Peyer's patch (tissue), 4 donors: ENCODE data around the gene TBRG1. TPM values are rescaled to one million over a fixed set of nuclear protein-coding genes. Genes with fewer than 3 reads are reported as not detected.
"Not testable (repeated sequence)": the region's sequence is repeated elsewhere in the genome, so short reads cannot be mapped to it uniquely, and the experiment has no call there.

Experiments used
- DNase-seq, 3 donors: peaks; one replicate each; pipeline ENCODE4 v3.0.0-alpha.2; 2017 to 2019
- H3K27ac ChIP-seq, 4 donors: fragments of 200-600 bp; sonication (generic); one replicate each; pipeline ENCODE4 v1.5.1; 2016 to 2019
- H3K27me3 ChIP-seq, 2 donors: fragments of 200-600 bp; sonication (generic); one replicate each; pipeline ENCODE4 v1.5.1; 2019
- H3K36me3 ChIP-seq, 3 donors: fragments of 200-600 bp; sonication (generic); one replicate each; pipeline ENCODE4 v1.5.1; 2016 to 2019
- H3K4me1 ChIP-seq, 4 donors: fragments of 200-600 bp; sonication (generic); one replicate each; pipeline ENCODE4 v1.5.1; 2016 to 2019
- H3K4me3 ChIP-seq, 4 donors: fragments of 200-600 bp; sonication (generic); 1 replicate in 3 of 4; 2 replicates in 1 of 4; pipeline ENCODE4 v1.5.1; 2016 to 2019; ENCODE audit warnings: mild to moderate bottlenecking in 1 of 4
- H3K9me3 ChIP-seq, 4 donors: fragments of 200-600 bp; sonication (generic); one replicate each; pipeline ENCODE4 v1.5.1; 2016 to 2019; ENCODE audit warnings: mild to moderate bottlenecking in 1 of 4
- POLR2A ChIP-seq, 2 donors: fragments of 450-650 bp; IDR thresholded peaks; one replicate each; pipeline ENCODE4 v1.5.1; 2017; ENCODE audit warnings: antibody characterized with exemption in 2 of 2, mild to moderate bottlenecking in 2 of 2, moderate library complexity in 2 of 2
- total RNA-seq, 4 donors: library from RNA; depleted of rRNA; stranded (reverse); fragments of >200 nt; gene quantifications; one replicate each; pipeline ENCODE4 v1.1.0, GENCODE V29; 2016
- TF ChIP-seq, protein P1 (sequence below), 6 experiments: fragments of 450-650 bp in 4 of 6; fragments of 200-600 bp in 2 of 6; sonication (generic) in 1 of 6; IDR thresholded peaks; one replicate each; pipeline ENCODE4 v1.5.1; 2017 to 2019; ENCODE audit warnings: antibody characterized with exemption in 6 of 6, mild to moderate bottlenecking in 3 of 6, moderate library complexity in 1 of 6

Gene TBRG1
- total RNA-seq, 4 donors from 2014 or later: 35.9 to 79.2 (median 55.7) TPM

DNA sequence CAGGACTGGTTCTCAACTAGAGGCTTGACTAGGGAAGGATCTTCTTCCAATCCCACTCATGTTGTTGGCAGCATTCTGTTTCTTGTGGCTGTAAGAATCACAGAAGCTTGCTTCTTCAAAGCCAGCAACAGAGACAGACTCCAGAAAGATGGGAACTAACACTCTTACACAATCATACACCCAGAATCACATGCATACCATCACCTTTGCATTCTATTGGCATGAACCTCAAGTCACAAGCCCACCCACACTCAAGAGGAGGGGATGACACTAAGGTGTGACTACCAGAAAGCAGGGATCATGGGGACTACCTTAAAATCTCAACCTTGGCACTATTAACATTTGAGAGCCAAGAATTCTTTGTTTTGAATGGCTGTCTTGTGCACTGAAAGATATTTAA lies 25.0 kb upstream of the TBRG1 start:
- no peaks in the 10 kb centered on the region for H3K9me3 ChIP-seq
- no peak for DNase-seq
- H3K27ac ChIP-seq: no peak overlapping the region
- TF ChIP-seq, protein P1, sequence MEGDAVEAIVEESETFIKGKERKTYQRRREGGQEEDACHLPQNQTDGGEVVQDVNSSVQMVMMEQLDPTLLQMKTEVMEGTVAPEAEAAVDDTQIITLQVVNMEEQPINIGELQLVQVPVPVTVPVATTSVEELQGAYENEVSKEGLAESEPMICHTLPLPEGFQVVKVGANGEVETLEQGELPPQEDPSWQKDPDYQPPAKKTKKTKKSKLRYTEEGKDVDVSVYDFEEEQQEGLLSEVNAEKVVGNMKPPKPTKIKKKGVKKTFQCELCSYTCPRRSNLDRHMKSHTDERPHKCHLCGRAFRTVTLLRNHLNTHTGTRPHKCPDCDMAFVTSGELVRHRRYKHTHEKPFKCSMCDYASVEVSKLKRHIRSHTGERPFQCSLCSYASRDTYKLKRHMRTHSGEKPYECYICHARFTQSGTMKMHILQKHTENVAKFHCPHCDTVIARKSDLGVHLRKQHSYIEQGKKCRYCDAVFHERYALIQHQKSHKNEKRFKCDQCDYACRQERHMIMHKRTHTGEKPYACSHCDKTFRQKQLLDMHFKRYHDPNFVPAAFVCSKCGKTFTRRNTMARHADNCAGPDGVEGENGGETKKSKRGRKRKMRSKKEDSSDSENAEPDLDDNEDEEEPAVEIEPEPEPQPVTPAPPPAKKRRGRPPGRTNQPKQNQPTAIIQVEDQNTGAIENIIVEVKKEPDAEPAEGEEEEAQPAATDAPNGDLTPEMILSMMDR (IDR thresholded peaks at IDR 0.05): no peak
- TF ChIP-seq POLR2A (IDR thresholded peaks at IDR 0.05): no peak
- H3K36me3 ChIP-seq: no peaks in the 10 kb centered on the region
- no peak overlapping the region for H3K4me3 ChIP-seq
- no peaks in the 10 kb centered on the region for H3K27me3 ChIP-seq
- no peaks in the 10 kb centered on the region for H3K4me1 ChIP-seq

DNA sequence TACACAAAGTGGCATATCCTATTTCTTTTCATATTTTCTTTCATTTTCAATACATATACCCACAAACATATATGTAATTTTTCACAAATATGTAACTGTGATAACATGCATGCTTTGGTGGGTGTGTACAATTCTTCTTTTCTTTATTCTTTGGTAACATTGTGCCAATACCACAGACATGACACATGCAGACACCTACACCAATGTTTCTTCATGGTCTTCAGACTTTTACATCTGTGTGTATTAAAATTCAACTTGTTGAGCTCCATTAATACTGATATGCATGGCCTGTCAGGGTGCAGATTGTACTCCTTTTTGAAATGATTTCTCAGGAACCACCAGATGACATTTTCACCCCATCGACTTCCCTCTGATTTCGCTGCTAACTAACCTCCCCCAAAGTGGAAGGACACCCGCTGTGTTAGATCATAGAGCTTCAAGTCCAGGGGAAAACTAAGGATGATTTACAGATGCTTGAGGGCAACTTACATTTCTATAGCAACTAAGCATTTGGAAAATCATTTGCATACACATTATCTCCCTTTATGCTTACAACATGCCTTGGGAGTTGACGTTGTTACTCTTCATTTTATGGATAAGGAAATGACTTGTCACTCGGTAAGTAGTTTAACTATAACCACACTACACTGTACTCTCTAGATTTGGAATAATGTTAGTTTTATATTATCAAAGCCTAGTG lies 21.9 kb upstream of the TBRG1 start:
- H3K4me1 ChIP-seq: no peaks in the 10 kb centered on the region
- no peaks in the 10 kb centered on the region for H3K27me3 ChIP-seq
- no peak overlapping the region for H3K4me3 ChIP-seq
- H3K36me3 ChIP-seq: no peaks in the 10 kb centered on the region
- H3K9me3 ChIP-seq: no peaks in the 10 kb centered on the region
- TF ChIP-seq, protein P1 (IDR thresholded peaks at IDR 0.05): no peak
- TF ChIP-seq POLR2A (IDR thresholded peaks at IDR 0.05): no peak
- H3K27ac ChIP-seq: no peak overlapping the region
- no peak for DNase-seq

DNA sequence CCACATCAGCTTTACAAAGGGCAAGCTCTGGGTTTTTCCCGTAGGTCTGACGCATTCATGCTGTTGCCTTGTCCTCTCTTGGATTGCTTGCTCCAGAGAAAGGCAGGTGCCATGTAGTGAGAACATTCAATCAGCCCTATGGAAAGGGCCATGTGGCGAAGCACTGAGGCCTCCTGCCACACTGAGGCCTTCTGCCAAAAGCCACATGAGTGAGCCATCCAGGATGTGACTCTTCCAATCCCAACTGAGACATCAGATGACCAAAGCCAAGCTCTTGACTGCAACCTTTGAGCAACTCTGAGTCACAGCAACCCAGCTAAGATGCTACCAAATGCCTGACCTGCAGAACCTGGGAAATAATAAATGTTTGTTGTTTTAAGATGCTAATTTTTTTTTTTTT lies 20.5 kb upstream of the TBRG1 start:
- DNase-seq: no peak
- H3K27me3 ChIP-seq: no peaks in the 10 kb centered on the region
- H3K36me3 ChIP-seq: no peaks in the 10 kb centered on the region
- TF ChIP-seq, protein P1 (IDR thresholded peaks at IDR 0.05): no peak
- TF ChIP-seq POLR2A (IDR thresholded peaks at IDR 0.05): no peak
- H3K4me1 ChIP-seq: no peaks in the 10 kb centered on the region
- H3K9me3 ChIP-seq: no peaks in the 10 kb centered on the region
- H3K27ac ChIP-seq: no peak overlapping the region
- H3K4me3 ChIP-seq: no peak overlapping the region

DNA sequence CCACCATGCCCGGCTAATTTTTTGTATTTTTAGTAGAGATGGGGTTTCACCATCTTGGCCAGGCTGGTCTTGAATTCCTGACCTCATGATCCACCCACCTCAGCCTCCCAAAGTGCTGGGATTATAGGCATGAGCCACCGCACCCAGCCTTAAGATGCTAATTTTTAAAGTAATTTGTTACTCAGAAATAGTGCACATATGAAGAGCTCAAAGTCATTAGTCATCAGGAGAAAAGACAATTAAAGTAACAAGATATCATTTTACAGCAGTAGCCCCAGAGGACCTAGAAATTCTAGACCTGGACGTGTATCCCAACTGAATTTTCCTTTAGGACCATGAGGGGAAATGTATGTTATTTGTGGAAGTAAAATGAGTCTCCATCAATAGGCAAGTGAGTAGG lies 19.9 kb upstream of the TBRG1 start:
- H3K27ac ChIP-seq, H3K4me3 ChIP-seq, H3K4me1 ChIP-seq, DNase-seq, H3K9me3 ChIP-seq, H3K27me3 ChIP-seq, H3K36me3 ChIP-seq: not testable (repeated sequence)

DNA sequence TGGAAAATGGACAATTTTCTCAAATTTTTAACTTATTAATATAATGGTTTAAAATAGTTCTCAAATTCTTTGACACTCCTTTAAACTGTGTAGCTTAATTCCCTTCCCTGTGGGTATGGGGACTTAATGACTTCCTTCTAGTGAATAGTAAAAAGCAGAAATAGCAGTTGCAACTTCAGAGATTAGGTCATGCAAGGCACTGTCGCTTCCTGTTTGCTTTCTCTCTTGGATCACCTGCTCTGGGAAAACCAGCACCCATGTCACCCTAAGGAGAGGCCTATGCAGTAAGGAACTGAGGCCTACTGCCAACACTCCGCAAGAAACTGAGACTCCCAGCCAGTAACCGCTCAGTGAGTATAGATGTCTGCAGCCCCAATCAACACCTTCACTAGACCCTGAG lies 16.9 kb upstream of the TBRG1 start:
- no peaks in the 10 kb centered on the region for H3K4me1 ChIP-seq
- no peak for DNase-seq
- H3K27me3 ChIP-seq: no peaks in the 10 kb centered on the region
- H3K4me3 ChIP-seq: no peak overlapping the region
- H3K36me3 ChIP-seq: no peaks in the 10 kb centered on the region
- no peak for TF ChIP-seq POLR2A (IDR thresholded peaks at IDR 0.05)
- TF ChIP-seq, protein P1 (IDR thresholded peaks at IDR 0.05): no peak
- no peak overlapping the region for H3K27ac ChIP-seq
- no peaks in the 10 kb centered on the region for H3K9me3 ChIP-seq

DNA sequence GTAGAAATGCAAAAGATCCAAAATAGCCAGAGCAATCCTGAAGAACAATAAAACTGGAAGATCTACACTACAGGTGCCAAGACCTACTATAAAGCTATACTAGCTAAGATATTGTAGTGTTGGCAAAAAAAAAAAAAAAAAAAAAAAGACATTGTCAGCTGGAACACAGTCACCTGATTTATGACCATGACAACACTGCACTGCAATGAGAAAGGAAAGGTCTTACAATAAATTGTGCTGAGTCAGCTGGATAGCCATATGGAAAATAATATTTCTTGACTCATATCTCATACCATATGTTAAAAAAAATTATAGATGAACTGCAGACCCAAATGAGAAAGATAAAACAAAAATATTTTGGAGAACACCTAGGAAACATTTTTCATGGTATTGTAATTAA lies 14.5 kb upstream of the TBRG1 start:
- Histone ChIP-seq H3K36me3 (no peaks in the 10 kb centered on the region), H3K4me3 (no peak overlapping the region), H3K27me3 (no peaks in the 10 kb centered on the region), H3K9me3 (no peaks in the 10 kb centered on the region), H3K27ac (no peak overlapping the region), H3K4me1 (no peaks in the 10 kb centered on the region)
- TF ChIP-seq, protein P1 (IDR thresholded peaks at IDR 0.05): no peak
- TF ChIP-seq POLR2A (IDR thresholded peaks at IDR 0.05): no peak
- DNase-seq: no peak
